Bronchial epithelial cell (primary cell): Measurements from ENCODE around the gene ATP6V0D1. TPM values are rescaled to one million over a fixed set of nuclear protein-coding genes. Genes with fewer than 3 reads are reported as not detected.

Experiments
- DNase-seq: peaks from one replicate; pipeline ENCODE4 v3.0.0-alpha.2; 2010; ENCODE audit warnings: low read depth
- FAIRE-seq: peaks from 2 replicates; lab custom pipeline; 2011; peaks lifted over from hg19 to GRCh38; lab: Jason Lieb, UNC
- H3K27me3 ChIP-seq: 2 replicates; pipeline ENCODE4 v1.5.1; 2011; ENCODE audit warnings: low read length; ENCODE audit not compliant: control insufficient read depth, insufficient read depth
- H3K36me3 ChIP-seq: 2 replicates; pipeline ENCODE4 v1.5.1; 2011; ENCODE audit warnings: low read length; ENCODE audit not compliant: control insufficient read depth, insufficient read depth
- H3K4me3 ChIP-seq: 2 replicates; pipeline ENCODE4 v1.5.1; 2011; ENCODE audit warnings: mild to moderate bottlenecking, low read depth, low read length, control low read depth
- total RNA-seq: library from RNA; depleted of rRNA; stranded (reverse); fragments of >200 nt; gene quantifications from 2 replicates; pipeline ENCODE4 v1.2.1, GENCODE V29; 2014
- TF ChIP-seq, protein P1 (sequence below): IDR thresholded peaks from 2 replicates; pipeline ENCODE4 v1.5.1; 2011; ENCODE audit warnings: mild to moderate bottlenecking, moderate library complexity, low read length, control low read depth, inconsistent platforms; ENCODE audit not compliant: insufficient read depth, severe bottlenecking

ATP6V0D1 gene
- total RNA-seq, 1 donor from 2014 or later: 78.2 TPM

DNA sequence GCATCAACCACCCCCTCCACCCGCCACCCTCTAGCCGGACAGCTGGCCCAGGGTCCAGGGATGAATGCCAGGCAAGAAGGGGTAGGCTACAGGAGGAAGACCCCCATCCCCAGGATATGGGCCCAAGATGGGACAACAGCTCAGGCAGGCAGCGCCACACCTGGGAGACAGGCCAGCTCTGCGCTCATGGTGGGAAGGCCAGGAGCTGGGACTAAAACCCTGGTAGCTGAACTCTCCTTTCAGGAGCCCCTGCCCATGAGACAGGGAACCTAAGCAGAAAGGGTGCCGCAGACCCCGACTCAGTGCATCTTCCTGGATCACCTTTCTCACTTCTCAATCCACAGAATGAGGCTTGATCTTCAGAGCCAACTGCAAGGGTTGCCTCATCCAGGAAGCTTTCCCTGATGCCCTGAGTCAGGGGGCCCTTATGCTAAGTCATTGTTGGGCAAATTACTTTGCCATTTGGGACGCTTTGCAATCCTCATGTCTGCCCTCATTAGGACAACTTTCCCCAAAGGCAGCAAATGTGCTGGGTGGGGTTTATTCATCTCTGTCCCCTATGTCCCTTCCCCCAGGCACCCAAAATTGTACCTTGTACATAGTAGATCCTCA is 73.7 kb downstream of the ATP6V0D1 start:
- FAIRE-seq (no peak), DNase-seq (peak; percentile 53)
- Histone ChIP-seq H3K4me3 (no peak overlapping the region), H3K27me3 (no peaks in the 10 kb centered on the region), H3K36me3 (no peaks in the 10 kb centered on the region)
- TF ChIP-seq, protein P1, sequence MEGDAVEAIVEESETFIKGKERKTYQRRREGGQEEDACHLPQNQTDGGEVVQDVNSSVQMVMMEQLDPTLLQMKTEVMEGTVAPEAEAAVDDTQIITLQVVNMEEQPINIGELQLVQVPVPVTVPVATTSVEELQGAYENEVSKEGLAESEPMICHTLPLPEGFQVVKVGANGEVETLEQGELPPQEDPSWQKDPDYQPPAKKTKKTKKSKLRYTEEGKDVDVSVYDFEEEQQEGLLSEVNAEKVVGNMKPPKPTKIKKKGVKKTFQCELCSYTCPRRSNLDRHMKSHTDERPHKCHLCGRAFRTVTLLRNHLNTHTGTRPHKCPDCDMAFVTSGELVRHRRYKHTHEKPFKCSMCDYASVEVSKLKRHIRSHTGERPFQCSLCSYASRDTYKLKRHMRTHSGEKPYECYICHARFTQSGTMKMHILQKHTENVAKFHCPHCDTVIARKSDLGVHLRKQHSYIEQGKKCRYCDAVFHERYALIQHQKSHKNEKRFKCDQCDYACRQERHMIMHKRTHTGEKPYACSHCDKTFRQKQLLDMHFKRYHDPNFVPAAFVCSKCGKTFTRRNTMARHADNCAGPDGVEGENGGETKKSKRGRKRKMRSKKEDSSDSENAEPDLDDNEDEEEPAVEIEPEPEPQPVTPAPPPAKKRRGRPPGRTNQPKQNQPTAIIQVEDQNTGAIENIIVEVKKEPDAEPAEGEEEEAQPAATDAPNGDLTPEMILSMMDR: no peak

DNA sequence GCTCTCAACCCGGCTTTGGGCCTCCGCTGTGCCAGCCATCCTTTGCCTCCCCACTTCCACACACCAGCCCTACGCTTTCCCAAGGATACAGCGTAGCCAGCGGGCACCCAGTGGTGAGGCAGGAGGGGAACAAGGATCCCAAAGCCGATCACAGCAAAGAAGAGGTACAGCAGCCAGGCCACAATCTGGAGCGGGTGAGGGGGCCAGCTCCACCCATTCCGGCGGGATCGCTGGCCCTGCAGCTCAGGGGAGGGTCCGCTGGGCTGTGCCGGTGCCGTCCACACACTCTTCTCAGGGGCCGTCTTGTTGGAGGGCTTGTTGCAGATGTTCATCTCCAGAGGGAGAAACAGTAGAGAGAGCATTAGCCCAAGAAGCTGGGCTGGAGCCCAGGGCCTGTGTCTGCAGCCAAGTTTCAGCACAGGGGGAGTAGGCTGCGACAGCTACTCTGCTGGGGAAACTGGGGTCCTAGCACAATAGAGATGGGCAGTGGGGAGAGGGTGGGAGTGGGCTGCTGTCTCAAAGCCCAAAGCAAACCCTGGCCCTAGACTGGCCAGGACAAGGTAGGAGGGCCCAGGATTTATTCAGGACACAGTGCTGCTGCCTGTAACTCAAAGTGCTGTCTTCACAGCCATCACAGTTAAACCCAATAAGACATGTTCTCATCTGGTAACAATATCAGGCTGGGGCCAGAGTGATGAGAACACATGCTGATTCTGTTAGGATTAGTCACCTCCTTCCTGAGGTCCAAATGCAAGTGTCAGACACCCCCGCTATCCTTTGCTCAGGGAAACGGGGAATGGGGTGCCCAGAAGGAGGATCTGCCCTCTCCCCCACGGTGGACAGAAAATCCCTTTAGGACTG is 74.6 kb downstream of the ATP6V0D1 start:
- FAIRE-seq: no peak
- peak; percentile 87 for DNase-seq
- Histone ChIP-seq H3K36me3 (no peaks in the 10 kb centered on the region), H3K27me3 (no peaks in the 10 kb centered on the region), H3K4me3 (no peak overlapping the region)
- TF ChIP-seq, protein P1: no peak

DNA sequence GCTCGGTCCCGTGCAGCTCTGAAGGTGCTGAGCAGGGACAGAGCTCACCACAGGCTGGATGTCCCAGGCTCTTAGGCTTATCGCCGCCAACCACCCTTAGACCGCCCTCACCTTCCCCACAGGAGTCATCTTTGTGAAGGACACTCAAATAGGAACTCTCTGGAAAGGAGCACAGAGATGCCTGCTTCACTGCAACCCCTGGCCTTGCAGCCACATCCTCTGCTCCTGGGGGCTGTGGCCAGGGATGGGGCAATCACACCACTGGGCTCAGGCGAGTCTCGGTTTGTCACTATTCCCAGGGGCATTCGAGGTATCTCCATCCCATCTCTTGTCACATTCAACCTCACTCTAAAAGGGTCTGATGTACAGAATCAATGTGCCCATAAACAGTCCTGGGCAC is 75.6 kb downstream of the ATP6V0D1 start:
- TF ChIP-seq, protein P1: no peak
- Histone ChIP-seq H3K4me3 (no peak overlapping the region), H3K36me3 (no peaks in the 10 kb centered on the region), H3K27me3 (no peaks in the 10 kb centered on the region)
- no peak for DNase-seq
- FAIRE-seq: no peak

DNA sequence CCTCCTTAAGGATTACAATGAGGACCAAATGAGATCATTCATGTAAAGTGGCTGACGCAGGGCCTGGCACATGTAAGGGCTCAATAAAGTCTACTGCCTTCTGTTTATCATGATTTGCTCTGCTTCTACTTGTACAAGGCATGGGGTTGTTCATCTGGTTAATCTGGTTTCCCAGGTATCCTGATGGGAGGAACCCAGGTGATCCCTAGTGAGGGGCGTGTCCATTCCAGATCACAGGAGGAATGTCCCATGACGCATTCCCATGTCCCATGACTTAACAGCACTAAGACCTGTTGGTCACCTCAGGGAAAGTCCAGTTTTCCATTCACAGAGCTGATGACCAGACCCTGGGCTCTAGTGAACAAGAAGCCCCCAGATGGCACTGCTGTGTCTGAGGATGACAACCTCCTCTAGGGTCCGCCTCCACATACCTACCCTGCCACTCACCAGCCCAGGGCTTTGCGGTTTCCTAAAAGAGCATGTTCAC is 76.2 kb downstream of the ATP6V0D1 start:
- Histone ChIP-seq H3K36me3 (no peaks in the 10 kb centered on the region), H3K27me3 (no peaks in the 10 kb centered on the region), H3K4me3 (no peak overlapping the region)
- peak; percentile 100 for FAIRE-seq
- TF ChIP-seq, protein P1: no peak
- peak; percentile 100 for DNase-seq

DNA sequence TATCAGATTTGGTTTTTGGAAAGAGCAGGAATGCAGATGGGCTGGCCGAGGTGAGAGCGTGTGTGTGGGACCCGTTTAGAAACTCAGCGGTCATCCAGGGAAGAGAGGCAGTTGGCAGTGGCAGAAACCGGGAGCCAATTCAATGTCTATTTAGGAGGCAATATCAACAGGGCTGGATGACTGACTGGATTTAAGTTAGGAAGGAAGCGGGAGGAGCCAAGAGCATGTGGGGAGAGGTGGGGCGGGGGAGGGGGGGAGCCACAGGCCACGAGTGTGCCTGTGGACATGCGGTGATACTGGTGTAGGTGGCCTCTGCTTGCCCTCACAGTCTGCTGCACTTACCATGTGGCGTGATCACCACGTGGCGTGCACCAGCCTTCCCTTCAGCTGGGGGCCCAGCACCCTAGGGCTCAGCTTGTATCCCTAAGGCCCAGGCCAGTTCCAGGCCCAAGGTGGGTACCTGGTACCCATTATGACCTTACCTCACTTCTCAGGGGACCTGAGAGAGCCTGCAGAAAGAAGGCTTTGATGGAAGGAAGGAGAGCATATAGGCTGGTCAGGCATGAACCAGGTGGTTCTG is 76.9 kb downstream of the ATP6V0D1 start:
- FAIRE-seq: no peak
- Histone ChIP-seq H3K27me3 (no peaks in the 10 kb centered on the region), H3K36me3 (no peaks in the 10 kb centered on the region), H3K4me3 (no peak overlapping the region)
- peak; percentile 38 for DNase-seq
- TF ChIP-seq, protein P1: no peak
